GM19463 (cell line): ENCODE results near the gene THAP2.
"Not testable (repeated sequence)": the region's sequence is repeated elsewhere in the genome, so short reads cannot be mapped to it uniquely, and the experiment has no call there.

Experiments used
- ATAC-seq: cut with Tn5 transposase; IDR thresholded peaks from one replicate; pipeline ENCODE4 v1.9.1; 2021; ENCODE audit warnings: mild to moderate bottlenecking, moderate library complexity; ENCODE audit not compliant: unreplicated experiment

THAP2 gene

GRCh38 chr12:71661977-71662530 lies 2.0 kb upstream of the THAP2 start:
- no peak for ATAC-seq

- peak; percentile 22 for ATAC-seq
These were observed 1.1 kb upstream of the THAP2 start for GRCh38 chr12:71662849-71663560.

GRCh38 chr12:71664411-71665089 lies 449 bp downstream of the THAP2 start:
- ATAC-seq: peak; percentile 8

- no peak for ATAC-seq
These were observed 976 bp downstream of the THAP2 start for GRCh38 chr12:71665090-71665463.

GRCh38 chr12:71666259-71666658 lies 2.2 kb downstream of the THAP2 start:
- no peak for ATAC-seq

GRCh38 chr12:71671311-71671710 lies 7.2 kb downstream of the THAP2 start:
- ATAC-seq: no peak

GRCh38 chr12:71671816-71672215 lies 7.7 kb downstream of the THAP2 start:
- ATAC-seq: no peak

- ATAC-seq: no peak
These were observed 18.4 kb downstream of the THAP2 start for GRCh38 chr12:71682466-71682865.

- no peak for ATAC-seq
These were observed 19.5 kb downstream of the THAP2 start for GRCh38 chr12:71683633-71684032.

GRCh38 chr12:71684081-71684480 lies 20.0 kb downstream of the THAP2 start:
- no peak for ATAC-seq

GRCh38 chr12:71685312-71685906 lies 21.3 kb downstream of the THAP2 start:
- no peak for ATAC-seq

GRCh38 chr12:71685914-71686657 lies 22.0 kb downstream of the THAP2 start, which contains the start of gene TMEM19:
Gene TMEM19, plus strand, starts transcription at chr12:71686082. Its CDS starts 599 bp downstream, at chr12:71686681.
- peak; percentile 89 for ATAC-seq

GRCh38 chr12:71686658-71687025 lies 22.5 kb downstream of the THAP2 start:
- ATAC-seq: no peak

- ATAC-seq: not testable (repeated sequence)
These were observed 23.1 kb downstream of the THAP2 start for GRCh38 chr12:71687172-71687571.

- ATAC-seq: no peak
These were observed 25.0 kb downstream of the THAP2 start for GRCh38 chr12:71688961-71689570.

- ATAC-seq: no peak
These were observed 27.5 kb downstream of the THAP2 start for GRCh38 chr12:71691504-71692129.

GRCh38 chr12:71693126-71693525 lies 29.0 kb downstream of the THAP2 start:
- no peak for ATAC-seq

GRCh38 chr12:71693651-71694050 lies 29.6 kb downstream of the THAP2 start:
- peak; percentile 2 for ATAC-seq

GRCh38 chr12:71694099-71694820 lies 30.2 kb downstream of the THAP2 start:
- peak; percentile 87 for ATAC-seq

- no peak for ATAC-seq
These were observed 31.7 kb downstream of the THAP2 start for GRCh38 chr12:71695782-71696181.
